NCI-H1436 treated with DMSO at 0.1 percent for 48 hours (cell line): ENCODE data around the gene AOAH.

Experiments
- DNase-seq: peaks from one replicate; lab custom pipeline; 2025; lab: John Stamatoyannopoulos, UW

The AOAH gene

GRCh38 chr7:36600869-36601530, 123.3 kb downstream of the AOAH start:
- no peak for DNase-seq

DNA sequence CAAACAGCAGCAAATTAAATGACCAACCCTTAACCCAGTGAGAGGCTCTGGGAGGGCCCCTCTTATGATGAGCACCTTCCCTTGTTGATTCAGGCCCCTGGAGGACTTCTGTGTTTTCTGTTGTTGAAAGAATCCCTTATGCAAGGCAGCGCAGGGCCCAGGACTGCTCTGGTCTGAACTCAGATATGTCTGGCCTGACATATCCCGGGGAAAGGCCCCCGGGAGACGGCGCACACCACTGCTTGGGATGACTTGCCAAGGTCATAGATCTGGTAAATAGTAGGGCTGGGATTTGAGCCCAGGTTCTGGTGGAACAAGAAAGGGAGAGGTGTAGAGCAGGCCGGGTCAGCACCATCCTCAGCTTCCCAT, 124.0 kb downstream of the AOAH start:
- no peak for DNase-seq

- no peak for DNase-seq
Observed at GRCh38 chr7:36599645-36600313, 124.5 kb downstream of the AOAH start.

DNA sequence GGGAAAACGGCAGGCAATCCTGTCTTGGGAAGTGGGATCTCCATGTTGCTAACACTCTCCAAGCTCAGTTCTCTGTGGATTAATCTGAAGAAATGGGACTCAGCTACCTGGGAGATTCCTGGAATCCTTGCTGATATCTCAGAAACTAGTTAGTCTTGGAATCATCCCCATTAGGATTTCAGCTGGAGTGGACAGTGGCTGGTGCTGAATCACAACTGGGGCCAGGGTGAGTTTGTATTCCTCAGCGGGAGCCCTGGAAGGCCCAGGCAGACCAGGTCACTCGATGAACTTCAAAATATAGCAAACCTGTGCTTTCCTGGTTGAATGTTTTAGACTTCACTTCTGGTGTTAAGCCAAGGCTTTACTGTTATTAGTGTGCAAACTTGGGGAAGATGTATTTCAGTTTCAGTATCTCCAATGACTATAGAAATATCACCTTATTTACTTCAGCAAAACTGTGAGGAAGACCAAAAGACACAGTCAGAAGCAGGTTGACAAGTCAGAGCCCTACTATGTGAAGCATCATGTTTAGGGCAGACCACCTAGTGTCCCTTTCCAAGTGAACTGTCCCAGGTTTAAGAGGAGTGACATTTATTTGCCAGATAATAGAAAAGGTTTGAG, 126.1 kb downstream of the AOAH start:
- DNase-seq: no peak

DNA sequence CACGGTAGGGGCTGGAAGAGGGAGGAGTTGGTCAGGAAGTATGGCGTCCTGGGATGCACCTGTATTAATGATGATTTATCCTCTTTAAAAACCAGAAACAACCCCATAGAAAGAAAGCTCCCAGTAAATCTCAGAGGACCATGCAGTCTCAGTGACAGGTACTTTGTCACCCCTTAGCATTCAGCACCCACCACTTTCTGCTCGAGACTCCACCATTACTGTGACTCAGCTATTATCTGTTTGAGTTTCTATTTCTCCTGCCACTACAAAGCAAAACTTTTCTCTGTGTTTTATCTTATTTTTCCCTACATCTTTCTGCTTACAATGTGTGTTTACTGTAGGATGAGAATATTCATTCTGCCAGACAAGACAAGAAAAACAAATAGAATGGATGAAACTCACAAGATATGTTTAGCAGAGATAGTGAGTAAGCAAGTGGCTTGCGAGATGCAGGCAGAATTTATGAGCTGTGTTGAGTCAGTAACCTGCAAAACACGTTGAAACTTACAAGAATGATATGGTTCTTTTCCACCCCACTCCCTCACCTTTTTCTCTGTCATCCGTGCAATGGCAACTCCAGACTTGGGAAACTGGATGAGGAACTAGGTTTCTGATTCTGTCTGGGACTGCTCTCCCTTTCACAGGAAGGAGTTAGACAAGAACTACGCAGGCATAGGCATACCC, 127.1 kb downstream of the AOAH start:
- no peak for DNase-seq

DNA sequence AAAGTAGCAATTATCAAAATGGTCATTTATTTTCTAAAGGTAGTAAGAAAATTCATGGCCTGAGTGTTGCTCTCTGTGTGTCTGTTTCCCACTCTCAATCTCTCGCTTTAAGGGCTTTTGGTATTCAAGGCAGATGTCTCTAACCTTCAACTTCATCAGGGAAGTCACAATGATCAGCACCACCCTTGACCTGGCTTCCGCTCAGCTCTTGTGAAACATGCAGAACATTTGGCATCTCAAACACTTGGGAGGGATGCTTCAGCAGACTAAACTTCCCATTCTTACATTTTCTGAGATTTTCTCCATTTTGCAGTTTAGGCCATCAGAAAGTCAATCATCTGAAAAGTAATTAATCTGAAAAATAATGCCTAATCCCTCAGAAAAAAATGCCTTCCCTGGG, 129.8 kb downstream of the AOAH start:
- no peak for DNase-seq

DNA sequence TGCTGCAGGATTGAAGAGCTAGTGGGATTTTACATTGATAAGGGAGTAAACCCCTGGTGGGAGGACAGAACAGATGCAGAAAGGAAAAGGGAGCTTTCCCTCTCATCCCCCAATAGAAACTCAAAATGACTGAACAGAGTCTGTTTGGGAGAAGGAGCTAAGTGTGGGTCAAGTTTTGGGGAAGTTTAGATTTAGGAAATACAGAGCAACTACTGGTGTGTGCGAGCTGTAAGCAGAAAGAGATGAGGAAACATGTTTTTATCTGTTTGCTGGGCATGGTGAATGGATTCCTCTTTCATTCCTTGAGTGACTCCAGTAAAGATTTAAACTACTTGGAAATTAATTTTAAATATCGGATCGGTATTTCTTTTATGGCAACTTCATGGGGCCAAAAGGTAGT, 132.7 kb downstream of the AOAH start:
- DNase-seq: no peak

- DNase-seq: no peak
Observed at GRCh38 chr7:36589391-36589790, 134.9 kb downstream of the AOAH start.

DNA sequence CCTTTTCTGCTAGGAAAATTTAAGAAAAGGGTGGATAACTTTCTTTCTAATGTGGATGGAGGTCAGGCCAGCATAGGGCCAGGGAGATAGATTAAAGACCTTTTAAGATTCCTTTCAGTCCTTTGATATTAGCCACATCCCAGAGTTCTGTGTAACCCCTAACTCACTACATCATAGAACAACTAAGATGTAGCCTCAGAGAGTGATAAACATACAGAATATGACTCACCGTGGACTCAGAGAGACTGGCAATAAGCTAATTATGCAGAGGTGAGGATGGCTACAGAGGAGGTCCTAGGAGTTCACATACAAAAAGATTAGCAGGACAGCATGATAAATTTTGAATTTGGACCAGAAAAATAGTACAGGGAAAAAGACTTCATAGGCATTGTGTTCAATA, 141.0 kb downstream of the AOAH start:
- no peak for DNase-seq

GRCh38 chr7:36575832-36576231, 148.5 kb downstream of the AOAH start:
- no peak for DNase-seq

GRCh38 chr7:36573066-36573465, 151.2 kb downstream of the AOAH start:
- DNase-seq: no peak

- no peak for DNase-seq
Observed at GRCh38 chr7:36571190-36571560, 153.1 kb downstream of the AOAH start.

- DNase-seq: no peak
Observed at GRCh38 chr7:36570528-36571189, 153.6 kb downstream of the AOAH start.

DNA sequence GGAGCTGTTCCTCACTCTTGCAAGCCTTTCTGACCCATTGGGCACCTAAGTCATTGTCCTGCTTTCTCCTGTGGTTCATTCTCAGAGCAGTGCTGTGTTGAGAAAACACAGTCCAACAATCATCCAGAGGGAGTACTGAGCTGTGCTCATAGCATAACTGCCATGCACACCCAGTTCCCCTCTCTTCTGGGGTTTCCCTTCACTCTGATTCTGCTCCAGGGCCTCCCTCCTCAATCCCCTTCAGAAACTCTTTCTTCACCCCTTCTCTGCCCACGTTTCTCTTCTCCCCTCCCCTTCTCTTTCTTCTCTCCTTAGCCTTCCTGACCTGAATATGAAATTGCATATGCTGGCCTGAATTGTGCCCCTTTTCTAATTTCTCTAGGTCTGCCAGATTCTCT, 155.8 kb downstream of the AOAH start:
- DNase-seq: no peak

DNA sequence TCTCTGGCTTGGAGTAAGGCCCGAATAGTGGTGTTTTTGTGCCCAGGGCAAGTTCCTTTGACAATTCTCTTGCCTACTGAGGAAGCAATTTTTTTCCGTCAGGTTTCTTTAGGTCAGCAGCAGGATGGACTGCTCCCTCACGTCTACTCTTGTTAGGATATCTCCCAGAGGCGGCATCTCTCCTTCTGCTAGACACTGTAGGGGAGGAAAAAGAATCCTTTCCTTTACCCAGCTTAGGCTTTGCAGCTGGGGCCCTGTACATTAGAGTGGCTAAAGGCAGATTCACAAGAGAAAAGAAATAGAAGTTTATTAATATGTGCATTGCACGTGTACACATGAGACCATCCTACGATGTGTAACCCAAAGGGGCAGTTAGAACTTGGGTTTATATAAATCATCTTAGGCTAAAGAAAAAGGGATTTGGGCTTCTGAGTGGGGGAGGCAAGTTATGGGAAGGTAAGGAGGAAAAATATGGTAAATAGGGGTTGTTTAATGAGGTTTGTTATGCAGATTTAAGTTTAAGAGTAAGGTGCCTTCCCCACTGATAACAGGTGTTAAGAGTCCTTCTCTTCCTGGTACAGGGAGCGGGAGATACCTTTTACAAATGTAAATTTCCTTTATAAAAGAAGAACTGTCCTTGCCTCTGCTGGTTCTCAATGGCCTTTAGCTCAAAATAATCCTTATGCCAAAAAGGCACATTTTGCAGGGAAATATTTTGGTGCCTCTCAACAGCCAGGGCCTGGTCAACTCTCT, 156.4 kb downstream of the AOAH start:
- no peak for DNase-seq

DNA sequence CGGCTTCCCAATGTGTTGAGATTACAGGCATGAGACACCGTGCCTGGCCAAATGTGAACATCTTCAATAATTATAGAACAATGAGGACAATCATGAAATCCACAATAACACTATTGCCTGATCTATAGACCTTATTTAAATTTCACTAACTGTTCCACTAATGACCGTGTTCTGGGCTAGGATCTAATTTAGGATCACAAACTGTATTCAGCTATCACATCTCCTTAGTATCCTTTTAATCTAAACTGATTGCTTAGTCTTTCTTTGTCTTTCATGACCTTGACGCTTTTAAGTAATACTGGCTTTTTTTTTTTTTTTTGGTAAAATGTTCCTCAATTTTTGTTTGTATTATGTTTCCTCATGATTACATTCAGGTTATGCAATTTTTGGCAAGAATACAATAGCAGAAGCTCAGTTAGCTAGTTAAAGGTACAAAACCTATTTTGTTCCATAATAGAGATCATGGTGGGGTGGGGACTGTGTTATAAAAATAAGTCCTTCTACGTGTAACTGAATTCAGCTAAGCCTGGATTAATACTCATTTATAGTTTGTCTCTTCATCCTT, 158.4 kb downstream of the AOAH start:
- DNase-seq: no peak

DNA sequence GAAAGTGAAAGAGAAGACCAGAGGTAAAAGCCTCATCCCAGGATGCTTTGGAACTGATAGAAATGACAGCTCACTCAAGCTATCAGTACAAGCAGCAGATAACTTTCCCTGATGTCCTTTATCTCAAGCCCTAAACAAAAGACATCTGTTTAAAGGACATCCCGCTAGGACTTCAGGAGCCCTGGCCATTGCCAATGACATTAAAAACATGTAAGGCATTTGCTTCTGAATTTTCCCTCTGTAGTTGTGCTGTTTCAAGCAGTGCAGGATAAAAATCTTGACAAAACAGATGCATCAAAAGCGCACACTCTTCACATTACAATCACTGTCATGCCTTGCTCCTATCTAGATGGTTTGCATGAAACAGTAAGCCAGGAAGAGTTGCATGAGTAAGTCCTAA, 159.8 kb downstream of the AOAH start:
- no peak for DNase-seq

DNA sequence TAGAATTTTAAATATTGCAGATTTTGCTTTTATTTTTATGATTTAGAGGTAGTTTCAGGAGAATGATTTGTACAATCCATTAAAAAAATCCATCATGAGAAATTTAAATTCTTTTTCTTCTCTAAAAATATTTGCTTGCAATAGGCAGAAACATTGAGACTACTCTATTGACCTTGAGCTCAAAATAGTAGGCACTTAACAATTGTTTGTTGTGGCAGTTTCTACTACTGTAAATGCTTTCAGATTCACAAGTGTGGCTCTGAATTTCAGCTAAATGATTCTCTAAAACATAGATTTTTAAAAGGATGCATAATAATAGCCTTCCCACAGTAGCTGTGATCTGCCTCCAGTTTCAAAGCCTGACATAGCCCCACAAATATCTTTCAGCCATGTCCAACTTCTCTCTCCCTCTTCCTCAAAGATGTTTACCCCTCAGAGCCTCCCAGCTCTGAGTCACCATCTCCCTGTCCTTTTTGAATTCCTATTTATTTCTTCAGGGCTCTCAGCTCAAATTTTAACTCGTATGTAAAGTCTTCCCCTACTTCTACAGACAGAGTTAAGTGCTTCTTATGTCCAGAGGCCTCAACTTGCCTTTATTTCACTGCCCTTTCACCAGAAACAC, 160.5 kb downstream of the AOAH start:
- DNase-seq: no peak

GRCh38 chr7:36562121-36562520, 162.2 kb downstream of the AOAH start:
- no peak for DNase-seq

DNA sequence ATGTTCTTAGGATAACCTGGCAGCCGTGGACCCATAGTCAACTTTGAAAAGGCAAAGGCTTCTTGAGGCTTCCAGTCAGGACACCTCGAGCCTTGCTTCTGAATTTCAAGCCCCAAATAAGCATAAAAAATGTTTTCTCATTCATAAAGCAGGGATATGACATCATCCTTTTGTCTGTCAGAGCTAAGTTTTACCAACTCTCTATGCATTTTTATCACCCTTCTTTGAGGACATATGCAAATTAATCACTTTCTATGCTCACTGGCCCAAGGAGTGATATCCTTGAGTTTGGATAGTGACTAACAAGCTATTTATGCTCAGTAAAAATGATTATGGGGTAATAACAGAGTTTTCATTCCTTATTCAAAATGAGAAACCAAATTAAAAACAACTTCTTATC, 175.3 kb downstream of the AOAH start:
- no peak for DNase-seq

- no peak for DNase-seq
Observed at GRCh38 chr7:36547416-36547815, 176.9 kb downstream of the AOAH start.
